Ovary (tissue), 3 donors: Measurements from ENCODE around the gene HMGB3.

Source experiments
- CTCF ChIP-seq, 3 donors: fragments of 450-650 bp in 2 of 3; fragments of 200-600 bp in 1 of 3; IDR thresholded peaks; one replicate each; pipeline versions ENCODE4 v1.5.1 to v1.8.0; 2016 to 2022; ENCODE audit warnings: antibody characterized with exemption in 3 of 3, mild to moderate bottlenecking in 1 of 3
- EP300 ChIP-seq: sonication (generic); formaldehyde crosslinking; IDR thresholded peaks from one replicate; pipeline ENCODE4 v1.6.1; 2017; ENCODE audit warnings: antibody characterized with exemption
- POLR2A ChIP-seq: fragments of 450-650 bp; IDR thresholded peaks from one replicate; pipeline ENCODE4 v1.6.1; 2017; ENCODE audit warnings: antibody characterized with exemption, mild to moderate bottlenecking, moderate library complexity
- donor health status: DM: no; HTN: no; CAD: no.

- TF ChIP-seq CTCF (IDR thresholded peaks at IDR 0.05) (no peak), POLR2A (no peak), EP300 (no peak)
These were observed 47.7 kb downstream of the HMGB3 start for GRCh38 chrX:151030845-151031244.
